HG03095 (cell line): Measurements from ENCODE around the gene CPEB3.
"Not testable (repeated sequence)": the region's sequence is repeated elsewhere in the genome, so short reads cannot be mapped to it uniquely, and the experiment has no call there.

ENCODE experiments used
- ATAC-seq: cut with Tn5 transposase; IDR thresholded peaks from one replicate; pipeline ENCODE4 v1.9.1; 2021; ENCODE audit warnings: moderate library complexity; ENCODE audit not compliant: unreplicated experiment

The CPEB3 gene

DNA sequence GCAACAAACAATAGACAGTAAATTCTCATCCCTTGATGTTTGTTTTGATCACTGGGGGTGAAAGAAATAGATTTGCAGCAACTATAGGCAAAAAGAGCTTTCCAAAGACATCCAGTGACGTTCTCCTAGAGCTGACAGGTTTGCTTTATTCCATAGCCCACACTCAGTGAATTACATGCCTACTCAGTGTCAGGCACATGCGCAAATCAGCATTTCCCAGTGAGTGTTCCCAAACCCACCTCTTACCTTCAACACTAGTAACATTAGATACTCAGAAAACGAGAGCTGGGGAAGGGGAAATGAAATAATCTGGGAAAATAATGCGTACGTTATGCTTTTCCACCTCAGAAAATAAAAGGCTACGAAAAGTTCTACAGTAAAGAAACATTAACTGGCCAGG is 144.1 kb downstream of the CPEB3 start:
- no peak for ATAC-seq

DNA sequence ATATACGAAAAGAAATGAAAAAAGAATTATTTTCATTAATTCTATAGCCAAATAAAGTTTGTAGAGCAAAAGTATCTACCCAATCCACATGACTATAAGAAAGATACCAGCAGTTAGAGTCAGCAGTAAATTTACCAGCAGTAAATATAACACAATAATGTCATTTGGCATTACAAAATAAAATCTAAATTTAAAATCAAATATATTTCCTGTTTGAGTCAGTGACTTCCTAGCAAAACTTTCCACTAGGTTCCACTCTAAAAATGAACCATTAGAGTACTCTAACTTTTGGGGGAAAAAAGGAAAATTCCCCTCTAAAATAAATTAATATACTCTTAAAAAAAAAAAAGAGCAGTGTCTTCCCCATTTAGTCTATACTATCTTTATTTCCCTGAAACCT is 144.8 kb downstream of the CPEB3 start:
- no peak for ATAC-seq

DNA sequence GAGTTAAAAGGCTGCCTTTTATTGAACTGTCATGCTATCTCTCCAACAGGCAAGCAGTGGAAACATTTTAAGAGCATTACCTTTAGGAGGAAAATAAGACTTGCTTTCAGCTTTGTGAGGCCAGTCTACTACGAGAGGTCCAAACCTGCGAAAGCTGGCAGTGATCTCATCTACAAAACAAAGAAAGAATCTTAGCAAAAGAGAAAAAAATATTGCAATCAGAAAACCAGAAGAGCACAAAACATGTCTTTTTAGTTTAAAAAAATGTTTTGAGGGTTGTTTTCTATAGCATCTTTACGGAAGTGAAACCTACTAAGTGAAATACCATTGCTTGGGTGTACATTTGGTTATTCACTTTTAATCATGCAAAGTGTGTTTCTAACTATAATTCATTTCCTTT is 147.9 kb downstream of the CPEB3 start:
- ATAC-seq = no peak

DNA sequence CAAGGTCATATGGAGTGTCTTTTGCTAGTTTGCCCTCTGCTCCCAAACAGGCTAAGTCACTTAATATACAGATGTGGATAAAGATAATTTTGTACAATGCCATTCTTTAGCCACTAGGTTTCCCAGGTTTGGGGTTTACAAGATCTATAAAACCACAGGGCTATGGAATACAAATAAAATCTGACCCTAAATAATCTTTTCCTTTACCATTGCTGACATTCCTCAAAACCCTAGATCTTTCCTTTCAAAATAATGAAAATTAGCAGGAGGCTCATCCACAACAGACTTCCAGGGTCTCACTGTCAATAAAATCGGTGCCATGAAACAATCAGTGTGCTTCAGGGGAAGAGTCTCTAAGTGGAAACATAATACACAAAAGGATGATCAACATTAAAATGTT is 148.4 kb downstream of the CPEB3 start:
- no peak for ATAC-seq

DNA sequence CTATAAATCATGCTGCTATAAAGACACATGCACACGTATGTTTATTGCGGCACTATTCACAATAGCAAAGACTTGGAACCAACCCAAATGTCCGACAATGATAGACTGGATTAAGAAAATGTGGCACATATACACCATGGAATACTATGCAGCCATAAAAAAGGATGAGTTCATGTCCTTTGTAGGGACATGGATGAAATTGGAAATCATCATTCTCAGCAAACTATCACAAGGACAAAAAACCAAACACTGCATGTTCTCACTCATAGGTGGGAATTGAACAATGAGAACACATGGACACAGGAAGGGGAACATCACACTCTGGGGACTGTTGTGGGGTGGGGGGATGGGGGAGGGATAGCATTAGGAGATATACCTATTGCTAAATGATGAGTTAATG is 149.7 kb downstream of the CPEB3 start:
- not testable (repeated sequence) for ATAC-seq

DNA sequence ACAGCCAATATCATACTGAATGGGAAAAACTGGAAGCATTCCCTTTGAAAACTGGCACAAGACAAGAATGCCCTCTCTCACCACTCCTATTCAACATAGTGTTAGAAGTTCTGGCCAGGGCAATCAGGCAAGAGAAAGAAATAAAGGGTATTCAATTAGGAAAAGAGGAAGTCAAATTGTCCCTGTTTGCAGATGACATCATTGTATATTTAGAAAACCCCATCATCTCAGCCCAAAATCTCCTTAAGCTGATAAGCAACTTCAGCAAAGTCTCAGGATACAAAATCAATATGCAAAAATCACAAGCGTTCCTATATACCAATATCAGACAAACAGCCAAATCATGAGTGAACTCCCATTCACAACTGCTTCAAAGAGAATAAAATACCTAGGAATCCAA is 156.8 kb downstream of the CPEB3 start:
- not testable (repeated sequence) for ATAC-seq

DNA sequence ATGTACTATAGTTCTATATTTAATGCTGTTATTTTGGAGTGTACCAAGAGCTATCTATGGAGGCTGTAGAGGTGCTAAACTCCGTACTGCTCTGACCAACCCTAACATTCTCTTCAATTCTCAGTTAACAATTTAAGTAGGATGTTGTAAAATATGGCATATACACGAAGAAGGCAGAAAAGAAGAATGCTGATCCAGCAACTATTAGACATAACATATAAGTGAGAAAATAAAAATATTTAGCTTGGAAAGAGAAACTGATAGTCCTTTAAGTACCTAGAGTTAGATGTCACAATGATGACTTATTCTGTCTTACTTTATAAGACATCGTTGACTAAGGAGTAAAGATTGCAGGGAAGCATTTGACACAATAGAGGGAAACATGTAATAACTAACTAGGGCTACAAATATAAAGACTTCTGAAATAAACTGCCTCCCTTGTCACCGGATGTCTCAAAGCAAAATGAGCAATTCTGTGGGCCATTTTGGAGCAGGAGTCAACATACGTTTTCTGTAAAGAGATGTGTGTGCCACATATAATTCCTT is 159.5 kb downstream of the CPEB3 start:
- no peak for ATAC-seq

DNA sequence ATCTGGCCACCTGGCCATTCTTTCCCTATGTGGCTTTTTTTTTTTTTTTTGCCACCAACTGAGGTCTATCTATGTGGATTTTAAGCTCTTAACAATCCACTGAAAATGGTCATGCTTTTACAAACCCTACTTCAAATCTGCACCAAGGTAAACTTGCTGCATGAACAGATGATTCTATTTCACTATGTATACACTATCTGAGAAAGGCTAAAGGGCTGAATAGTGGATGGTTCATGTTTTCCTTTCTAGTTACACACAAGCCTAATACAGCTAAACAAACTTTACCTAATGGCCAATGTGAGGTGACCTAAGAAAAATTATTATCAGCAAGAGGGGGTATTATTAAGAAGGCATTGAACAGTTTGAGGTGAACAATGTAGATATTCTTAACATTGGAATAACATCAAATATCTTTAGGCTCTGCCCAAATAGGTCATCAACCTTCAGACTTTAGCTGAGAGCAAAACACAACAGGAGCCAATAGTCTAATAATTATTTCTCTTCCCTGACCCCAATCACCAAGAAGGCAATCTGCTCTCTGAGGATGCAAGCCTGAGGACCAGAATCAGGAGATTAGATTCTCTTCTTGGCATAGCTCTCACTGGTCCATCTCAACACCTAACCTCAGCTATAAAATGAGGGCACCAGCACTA is 160.1 kb downstream of the CPEB3 start:
- no peak for ATAC-seq

DNA sequence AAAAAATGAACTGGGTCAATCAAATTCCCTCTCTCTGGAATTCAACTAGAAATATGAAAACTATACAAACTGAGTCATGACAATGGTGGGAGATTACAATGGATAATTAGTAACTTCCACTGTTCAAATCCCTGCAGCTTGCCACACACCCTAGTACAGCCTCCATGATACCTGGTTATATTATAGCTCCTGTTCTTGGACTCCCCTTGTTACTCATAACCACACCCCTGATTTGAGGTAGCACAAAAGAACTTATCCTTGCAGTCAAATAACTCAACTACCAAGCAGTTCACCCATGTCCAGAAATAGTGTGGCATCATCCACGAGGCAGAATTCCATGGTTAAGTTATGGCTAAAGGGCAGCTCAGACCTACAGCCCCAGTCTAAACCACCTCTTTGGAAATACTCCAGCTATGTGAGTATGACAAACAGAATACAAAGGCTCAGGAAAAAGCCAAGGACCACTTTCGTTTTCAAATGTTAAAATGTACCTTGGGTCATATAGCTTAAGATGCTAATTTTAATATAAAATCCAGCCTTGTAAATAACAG is 164.7 kb downstream of the CPEB3 start:
- no peak for ATAC-seq

DNA sequence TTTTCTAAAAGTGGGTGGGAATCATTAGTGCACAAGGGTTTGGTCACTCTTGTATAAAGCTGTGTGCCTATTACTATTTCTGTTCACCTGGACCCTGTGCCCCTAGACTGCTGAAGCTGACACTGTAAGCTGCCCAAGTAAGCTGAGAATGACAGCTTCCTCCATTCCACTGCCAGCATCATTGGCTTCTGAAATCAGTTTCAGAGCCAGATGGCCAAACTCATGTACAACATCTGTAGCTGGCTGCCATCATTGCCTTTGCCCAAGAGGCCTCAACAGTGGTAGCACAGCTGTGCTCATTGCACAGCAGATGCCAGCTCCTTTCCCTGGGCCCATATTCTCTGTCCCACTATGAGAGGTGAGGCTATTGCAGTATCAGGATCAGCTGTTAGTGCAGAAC is 165.7 kb downstream of the CPEB3 start:
- ATAC-seq = no peak

DNA sequence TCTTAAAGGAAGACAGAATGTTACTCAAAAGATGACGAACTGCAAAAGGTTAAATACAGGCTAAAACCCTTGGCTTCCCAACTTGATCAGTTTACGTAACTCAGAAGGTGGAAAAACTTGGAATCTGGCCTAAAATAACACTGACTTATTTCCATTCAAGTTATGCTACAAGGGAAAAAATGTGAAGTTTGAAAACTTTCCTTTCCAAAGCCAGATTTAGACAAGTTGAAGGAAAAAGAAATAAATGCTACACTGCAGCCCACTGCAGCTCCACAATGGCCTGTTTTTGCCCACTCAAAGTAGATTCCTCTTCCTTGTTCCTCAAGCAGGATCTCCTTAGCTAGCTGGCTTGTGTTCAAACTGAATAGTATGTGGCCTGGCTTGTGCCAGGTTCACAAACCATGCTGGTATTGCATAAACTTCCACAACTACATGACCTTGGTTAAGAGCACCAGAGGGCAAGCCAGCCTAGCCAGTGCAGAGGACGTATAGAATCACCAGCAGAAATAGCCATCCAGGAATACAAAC is 166.2 kb downstream of the CPEB3 start:
- no peak for ATAC-seq

DNA sequence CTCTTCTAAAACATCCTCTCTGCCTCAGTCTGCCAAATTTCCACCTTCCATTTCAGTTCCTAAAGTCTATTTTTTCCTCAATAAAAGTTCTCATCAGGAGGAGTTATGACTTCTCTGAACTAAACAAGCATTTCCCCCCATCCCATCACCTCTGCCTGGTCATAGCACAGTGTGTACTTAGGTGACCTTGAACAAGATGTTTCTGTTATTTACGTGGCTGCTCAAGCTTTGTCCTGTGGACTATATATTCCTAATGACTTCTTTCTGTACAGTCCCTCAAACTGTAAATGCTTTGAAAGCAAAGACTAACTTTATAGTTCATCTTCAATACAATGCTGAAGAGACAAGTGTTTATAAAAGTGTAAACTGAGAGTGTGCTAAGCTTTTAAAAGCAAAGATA is 166.9 kb downstream of the CPEB3 start:
- no peak for ATAC-seq

DNA sequence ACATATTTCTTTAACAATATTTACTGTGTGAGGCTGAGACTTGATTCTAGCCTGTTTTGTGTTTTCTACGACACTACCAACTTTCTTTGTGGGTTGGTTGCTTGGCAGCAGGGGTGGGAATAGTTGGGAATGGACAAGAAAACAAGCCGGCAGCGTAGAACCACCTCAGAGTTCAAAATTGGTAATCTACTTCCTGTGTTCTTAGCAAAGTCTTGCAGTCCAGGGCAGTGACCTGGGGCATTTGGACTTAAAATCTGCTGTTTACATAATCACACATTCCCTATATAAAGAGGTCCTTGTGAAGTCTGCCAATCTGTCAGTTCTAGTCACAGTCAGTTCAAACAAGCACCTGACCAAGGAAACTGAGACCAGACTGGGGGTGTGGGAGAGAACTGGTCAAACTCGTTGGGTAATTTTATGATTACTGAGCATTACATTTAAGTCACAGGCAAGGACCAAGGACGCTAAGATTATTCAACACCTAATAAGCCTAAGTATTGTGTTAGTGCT is 167.9 kb downstream of the CPEB3 start:
- ATAC-seq = no peak

DNA sequence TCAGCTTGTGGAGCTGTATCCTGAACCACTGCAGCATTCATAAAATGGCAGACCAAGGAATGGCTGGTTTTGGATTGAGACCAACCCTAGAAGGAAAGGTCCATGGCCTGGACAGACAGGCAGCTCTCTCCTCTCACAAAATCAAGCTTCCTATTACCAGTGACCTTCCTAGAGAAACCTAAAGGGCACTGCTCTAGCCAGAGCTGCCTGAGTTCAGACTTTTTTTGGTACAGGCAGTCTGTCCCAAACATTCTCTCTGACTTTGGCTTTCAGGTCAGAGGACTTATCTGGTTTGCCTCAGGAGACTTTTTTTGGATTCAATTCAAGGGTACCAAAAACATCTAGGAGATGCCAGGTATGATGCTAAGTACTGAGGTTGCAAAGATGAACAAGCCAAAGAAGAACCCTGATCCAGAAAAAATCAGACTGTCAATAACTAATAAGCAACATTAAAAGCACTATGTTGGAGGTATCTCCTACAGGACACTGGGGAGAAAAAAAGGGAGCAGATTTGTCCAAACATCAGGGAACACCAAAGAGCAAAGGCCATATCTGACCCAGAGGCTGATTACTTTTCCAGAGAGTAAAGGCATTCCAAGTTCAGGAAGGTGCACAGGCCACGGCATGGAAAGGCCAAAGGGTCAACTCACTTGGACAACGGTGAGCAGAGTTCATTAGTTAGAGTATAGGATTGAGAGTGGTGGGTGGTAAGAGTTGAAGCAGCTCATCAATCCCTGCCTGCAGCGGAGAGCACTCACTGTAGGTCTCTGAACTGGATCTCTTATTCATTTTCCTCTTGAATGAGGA is 169.0 kb downstream of the CPEB3 start:
- ATAC-seq = no peak

DNA sequence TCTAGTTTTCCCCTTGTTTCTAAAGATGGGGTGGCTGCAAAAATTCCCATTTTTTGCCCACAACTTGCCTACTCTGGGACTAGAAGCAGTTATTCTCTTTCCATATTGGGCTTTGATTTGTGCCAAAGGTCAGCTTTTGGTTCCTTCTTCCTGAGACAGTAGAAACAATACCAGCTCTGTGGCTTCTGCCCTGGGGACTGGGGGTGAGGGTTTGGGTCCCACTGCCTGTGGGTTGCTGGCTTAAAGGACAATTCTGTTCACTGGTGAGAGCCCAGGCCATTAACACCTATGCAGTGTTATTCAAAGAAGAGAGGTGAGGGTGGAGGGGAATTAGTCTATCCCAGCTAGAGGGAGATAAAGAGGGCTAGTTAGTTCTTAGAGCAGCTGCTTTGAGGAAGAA is 171.5 kb downstream of the CPEB3 start:
- ATAC-seq = no peak

DNA sequence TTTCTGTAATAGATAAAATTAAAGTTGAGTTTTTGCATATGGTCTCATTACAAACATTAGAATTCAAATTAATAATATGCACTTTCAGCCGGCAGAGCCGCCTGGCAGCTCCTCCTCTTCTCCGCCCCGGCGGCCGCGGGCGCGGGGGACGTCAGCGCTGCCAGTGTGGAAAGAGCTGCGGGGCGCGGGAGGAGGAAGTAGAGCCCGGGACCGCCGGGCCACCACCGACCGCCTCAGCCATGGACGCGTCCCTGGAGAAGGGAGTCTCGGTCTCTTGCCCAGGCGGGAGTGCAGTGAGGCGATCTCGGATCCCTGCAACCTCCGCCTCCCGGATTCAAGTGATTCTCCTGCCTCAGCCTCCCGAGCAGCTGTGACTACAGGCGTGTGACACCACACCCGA is 176.0 kb downstream of the CPEB3 start:
- ATAC-seq = not testable (repeated sequence)

DNA sequence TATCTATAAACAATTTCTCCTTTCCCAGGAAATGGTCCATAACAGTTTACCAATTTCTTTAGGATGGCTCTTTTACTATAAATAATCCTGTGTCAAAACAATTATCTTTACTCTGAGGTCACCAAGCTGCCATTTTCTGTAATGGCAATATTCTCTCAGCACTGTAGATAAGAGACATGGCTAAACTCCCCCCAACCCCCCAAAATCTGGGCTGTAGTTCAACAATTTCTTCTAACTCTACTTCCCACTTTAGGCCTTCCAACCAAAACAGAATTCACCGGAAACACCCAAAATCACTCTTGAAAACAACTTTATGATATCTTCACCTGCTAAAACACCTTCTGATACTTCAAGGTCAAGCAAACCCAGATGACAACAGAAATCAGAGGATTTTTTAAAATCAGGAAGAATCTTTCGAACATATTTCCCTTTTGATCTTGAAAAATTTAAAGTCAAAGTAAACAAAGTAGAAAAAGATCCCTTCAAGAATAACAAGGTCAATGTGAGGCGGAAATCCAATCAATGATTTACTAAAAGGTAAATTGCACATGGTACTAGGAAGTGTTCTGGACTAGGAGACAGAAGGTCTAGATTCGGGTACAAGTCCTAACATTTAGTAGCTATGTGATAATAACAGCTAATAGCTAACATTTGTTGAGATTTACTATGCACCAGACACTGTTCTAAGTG is 176.8 kb downstream of the CPEB3 start:
- no peak for ATAC-seq

DNA sequence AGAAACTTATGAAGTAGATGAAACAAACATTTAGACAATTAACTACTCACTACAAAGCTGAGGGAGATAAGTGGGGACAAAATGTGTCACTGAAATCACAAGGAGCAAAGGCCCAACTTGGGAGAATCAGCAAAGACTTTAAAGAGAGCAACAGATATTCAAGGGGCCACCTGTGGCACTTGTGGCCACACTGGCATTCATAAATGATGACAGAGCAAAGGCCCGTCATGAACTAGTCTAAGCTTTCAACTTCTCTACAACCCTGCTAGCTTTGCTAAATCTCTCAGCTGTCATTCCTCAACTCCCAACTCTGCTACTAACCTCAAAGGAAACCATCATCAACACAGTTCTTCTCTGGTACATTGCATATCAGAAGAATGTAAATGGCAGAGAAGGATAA is 178.4 kb downstream of the CPEB3 start:
- no peak for ATAC-seq

DNA sequence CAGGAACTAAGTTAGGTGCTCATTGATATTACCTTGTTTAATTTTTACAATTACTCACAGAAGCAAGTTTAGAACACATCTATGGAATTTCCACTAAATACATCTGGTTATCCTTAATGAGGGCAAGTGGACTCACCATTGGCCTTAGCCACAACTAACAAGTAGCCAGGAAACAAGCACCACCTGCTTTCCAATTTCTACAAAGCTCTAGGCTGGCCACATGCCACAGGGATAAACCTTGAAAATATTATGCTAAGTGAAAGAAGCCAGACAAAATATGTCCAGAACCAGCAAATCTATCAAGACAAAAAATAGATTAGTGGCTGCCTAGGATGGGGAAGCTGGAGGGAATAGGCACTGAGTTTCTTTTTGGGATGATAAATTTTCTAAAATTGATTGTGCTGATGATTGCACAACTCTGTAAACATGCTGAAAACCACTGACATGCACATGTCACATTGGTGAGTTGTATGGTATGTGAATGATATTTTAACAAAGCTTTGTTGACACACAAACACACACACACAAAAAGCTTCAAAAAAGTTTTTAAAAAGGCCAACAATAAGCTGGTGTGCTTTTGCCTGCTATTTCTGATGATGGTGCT is 179.4 kb downstream of the CPEB3 start:
- no peak for ATAC-seq

DNA sequence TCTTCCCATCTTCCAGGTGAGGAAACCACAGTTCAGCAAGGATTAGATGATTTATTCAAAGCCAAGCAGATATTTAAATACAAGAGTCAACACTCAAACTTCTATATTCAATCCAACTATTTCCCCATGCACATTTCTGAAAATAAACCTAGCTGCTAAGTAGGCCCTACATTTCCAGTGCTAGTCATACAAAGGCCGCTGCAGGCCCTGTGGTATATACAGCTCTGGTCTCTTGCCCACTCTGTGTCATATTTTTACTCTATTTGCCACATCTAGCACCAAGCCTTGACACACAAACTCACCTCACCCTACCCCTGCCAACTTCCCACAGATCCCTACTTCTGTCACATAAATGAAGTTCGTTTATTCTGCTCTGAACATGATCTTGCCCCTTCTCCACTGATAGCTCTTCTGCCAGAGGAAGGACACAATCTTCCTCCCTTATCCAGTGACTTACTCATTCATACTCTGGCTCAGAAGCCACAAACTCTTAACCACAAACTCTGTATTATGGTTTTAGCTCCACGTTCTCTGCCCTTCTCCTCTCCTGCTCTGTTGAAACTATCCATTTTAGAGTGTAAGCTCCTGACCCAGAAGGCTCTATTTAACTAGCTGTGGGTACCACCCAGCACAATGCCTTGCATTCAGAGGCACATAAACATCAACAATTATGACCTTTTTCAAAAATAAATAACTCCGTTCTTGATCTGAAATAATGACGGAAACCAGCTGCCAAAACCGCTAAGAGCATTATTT is 180.7 kb downstream of the CPEB3 start:
- no peak for ATAC-seq
